GM19193 (cell line): ENCODE measurements around the gene FGF2.

Source experiments
- POLR2A ChIP-seq: IDR thresholded peaks from 4 replicates; pipeline ENCODE4 v1.6.1; 2011; ENCODE audit not compliant: insufficient read depth, insufficient read length; ENCODE audit errors: extremely low read depth

FGF2 gene

DNA sequence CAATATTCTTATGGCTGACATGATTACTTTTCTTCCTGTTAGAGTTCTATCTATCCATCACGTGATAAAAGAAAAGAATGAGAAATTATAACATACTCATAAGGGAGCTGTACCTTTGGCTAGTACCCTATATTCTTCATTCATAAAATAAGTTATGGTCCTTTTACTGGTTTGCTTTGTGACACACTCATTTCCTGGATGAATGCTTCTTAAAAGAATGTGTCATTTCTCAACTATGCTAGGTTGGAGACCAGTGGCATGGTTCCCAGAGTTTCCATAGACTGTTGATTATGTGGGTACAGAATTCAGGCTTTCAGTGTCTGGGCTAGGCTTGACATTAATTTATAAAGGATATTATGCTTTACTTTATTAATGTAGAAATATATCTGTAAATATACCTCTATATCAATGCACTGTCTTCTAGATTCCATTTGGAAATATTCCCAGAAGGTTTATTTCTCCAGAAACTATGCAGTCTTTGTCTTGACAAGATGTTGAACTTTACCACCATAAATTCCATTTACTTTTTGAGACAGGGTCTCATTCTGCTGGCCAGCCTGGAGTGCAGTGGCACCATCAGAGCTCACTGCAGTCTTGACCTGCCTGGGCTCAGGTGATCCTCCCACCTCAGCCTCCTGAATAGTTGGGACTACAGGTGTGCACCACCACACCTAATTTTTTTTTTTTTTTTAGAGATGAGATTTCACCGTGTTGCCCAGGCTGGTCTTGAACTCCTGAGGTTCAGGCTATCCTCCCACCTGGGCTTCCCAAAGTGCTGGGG lies 71.9 kb downstream of the FGF2 start:
- TF ChIP-seq POLR2A = no peak

DNA sequence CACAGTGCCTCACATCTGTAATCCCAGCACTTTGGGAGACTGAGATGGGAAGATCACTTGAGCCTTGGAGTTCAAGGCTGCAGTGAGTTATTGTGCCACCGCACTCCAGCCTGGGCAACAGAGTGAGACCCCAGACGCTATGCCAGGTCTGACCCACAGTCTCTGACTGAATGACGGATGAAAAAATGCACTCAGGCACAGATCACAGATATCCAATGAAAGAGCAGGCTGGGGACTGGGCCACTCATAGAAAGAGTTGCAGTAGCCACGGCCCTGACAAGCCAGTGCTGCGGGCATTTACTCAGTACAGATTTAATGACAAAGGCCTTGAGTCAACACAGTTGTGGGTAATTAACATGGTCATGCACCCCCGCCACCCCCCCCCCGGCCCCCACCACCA lies 73.1 kb downstream of the FGF2 start:
- TF ChIP-seq POLR2A = no peak

DNA sequence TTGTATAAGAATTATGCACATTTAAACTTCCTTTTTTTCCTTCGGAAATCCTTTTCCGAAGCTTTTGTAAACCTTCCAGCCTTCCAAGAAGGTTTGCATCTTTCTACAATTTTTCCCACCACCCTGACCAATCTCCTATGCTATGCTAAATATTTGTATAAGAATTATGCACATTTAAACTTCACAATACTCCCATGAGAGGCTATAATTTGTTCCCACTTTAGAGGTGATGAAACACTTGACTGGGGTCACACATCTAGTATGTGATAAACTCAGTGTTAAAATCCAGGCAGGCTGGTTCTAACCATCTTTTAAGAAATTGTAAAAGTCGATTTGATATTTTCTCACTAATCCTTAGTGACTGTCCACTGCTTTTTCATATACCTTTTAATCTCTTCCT lies 73.7 kb downstream of the FGF2 start:
- no peak for TF ChIP-seq POLR2A

DNA sequence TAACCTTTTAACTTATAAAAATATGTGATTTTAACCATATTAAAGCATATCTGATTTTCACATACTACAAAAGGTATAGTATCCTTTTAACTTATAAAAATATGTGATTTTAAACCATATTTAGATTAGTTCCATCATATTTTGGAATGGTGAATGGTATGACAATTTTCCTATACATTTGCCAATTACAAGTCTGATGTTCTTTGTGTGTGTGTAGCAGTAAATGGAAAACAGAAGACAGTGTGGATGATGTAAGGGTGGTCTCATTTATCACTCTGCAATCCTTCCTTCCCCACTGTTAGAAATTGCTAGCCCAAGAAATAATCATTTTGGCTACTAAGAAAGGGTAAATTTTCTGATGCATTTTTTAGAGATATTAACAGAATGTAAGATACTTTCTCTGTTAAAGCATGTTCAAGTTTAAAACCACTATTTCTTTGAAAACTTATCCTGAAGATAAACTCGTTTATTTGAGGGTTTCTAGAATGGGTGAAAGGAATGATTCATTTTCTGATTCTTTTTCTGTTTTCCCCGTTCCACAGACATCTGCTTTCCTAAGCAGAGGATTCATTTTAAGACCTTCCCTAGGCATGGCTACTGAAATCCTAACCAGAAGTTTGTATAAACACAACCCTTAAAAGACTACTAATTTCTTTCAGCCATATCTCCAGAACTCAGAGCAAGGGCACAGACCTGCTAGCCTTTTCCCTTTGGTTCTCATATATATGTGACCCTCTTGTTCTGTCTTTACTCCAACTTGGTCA lies 74.8 kb downstream of the FGF2 start:
- TF ChIP-seq POLR2A = no peak

DNA sequence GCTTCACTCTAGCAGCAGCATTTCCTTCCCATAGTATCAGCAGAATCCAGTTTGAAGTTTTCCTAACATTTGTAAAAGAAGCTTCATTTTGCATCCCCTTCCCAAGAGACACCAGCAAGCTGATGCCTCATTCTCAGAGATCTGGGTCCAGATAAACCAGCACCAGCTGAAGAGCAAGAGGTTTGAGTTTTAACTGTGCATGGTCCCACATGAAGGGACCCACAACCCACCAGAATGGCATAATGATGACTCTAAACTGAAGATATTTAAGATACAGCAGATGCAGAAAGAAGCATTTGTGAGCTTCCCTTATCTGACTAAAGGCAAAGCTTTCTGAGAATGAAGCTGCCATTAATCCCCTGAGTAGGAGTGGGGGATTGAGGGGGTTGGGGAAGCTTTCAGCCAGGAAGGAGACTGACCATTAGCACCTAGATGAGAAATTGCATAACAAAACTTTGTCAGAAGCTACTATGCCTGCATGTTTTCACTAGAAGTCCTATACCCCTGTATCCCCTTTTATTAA lies 77.2 kb downstream of the FGF2 start:
- TF ChIP-seq POLR2A = no peak

DNA sequence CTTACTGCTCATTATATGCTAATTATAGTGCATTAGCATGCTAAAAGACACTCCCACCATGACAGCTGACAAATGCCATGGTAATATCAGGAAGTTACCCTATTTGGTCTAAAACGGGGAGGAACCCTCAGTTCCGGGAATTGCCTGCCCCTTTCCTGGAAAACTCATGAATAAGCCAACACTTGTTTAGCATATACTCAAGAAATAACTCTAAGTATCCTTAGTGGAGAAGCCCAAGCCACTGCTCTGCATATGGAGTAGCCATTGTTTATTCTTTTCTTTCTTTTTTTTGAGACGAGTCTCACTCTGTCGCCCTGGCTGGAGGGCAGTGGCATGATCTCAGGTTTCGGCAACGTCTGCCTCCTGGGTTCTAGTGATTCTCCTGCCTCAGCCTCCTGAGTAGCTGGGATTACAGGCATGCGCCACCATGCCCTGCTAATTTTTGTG lies 80.3 kb downstream of the FGF2 start:
- TF ChIP-seq POLR2A = no peak

DNA sequence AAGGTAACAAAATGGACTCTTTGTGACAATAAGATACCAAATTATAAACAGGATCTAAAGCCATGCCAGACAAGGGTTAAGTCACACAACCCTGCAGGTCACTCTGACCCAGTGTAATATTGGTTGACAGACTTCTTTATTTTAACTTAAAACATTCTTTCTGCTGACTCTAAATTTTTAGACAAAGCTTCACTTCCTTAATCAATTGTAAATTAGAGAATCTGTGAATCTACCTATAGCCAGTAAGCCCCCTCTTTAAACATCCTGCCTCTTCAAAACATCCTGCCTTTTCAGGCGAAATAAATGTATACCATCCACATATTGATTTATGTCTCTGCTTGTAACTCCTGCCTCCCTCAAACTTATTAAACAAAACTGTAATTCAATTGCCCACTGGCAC lies 81.6 kb downstream of the FGF2 start:
- no peak for TF ChIP-seq POLR2A

DNA sequence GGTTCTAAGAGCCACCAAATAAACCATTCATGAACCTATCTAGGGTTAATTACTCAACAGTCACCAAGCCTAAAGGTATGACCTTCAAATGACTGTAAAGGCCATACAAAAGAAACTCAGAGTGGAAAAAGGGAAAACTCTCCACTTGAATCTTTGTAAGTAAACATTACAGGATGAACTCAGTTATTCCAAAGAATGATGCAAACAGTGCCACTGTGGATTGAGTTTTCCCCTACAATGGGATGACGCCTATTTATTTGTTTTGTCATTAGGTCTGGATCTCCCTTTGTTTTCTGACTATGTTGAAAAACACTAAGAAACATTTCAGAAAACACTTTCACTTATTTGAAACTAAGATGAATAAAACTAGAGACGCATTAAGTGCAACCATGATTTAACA lies 83.1 kb downstream of the FGF2 start:
- no peak for TF ChIP-seq POLR2A

DNA sequence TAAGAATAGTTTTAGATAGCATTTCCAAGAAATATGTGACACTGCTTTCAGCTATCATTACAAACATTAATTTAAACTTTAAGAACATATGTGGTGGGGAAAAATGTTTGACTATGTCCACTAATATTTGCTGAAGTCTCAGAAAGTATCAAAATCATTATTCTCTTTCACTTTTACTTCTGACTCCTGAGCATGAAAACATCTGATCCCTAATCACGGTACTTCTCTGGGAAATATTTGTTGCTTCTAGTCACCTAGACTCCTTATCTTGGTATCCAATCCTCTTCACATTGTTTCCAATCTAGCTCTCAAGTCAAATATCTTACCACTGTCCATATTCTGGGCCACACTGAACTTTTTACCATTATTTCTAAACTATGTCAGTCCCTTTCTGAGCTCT lies 85.0 kb downstream of the FGF2 start:
- TF ChIP-seq POLR2A = no peak

DNA sequence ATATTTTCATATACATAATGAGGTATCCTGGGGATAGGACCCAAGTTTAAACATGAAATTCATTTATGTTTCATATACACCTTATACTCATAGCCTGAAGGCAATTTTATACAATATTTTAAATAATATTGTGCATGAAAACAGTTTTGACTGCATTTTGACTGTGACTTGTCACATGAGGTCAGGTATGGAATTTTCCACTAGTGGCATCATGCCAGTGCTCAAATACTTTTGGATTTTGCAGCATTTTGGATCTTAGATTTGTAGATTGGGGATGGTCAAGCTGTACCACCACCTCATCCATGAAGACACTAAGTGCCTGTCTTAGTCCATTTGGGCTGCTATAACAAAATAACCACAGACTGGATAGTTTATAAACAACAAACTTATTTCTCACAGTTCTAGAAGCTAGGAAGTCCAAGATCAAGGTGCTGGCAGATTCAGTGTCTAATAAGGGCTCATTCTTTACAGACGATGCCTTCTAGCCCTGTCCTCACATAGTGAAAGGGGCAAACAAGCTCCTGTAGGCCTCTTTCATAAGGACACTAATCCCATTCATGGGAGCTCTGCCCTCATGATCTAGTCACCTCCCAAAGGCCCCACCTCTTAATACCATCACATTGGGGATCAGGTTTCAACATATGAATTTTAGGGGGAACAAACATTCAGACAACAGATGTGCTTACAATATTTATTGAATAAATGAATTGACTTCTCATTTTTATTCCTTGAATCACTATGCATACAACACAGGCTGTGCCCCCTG lies 86.4 kb downstream of the FGF2 start:
- TF ChIP-seq POLR2A = no peak

DNA sequence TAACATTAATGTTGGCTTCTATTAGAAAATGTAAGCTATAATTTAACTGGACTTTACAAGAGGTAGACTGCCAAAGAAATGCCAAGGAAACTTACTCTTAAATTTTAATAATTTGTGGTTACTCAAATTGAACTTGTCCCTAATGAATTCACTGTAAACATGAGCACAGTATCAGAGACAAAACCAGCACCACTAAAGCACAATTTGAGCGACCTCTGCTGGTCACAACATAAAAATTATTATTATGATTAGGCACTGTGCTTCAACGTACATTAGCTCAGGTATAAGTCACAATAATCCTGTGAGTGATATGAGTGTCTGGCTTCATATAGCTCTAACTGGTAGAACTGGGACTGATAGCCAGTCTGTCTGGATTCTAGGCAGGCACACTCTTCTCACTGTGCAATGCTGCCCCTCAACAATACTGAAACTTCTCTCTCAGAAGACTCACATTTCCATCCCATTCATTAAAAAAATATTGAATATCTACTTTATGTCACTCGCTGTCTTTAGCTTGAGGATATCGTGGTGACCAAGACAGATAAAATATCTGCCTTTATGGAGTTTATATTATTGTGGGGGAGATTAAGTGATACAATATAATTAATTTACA lies 87.8 kb downstream of the FGF2 start:
- TF ChIP-seq POLR2A = no peak

DNA sequence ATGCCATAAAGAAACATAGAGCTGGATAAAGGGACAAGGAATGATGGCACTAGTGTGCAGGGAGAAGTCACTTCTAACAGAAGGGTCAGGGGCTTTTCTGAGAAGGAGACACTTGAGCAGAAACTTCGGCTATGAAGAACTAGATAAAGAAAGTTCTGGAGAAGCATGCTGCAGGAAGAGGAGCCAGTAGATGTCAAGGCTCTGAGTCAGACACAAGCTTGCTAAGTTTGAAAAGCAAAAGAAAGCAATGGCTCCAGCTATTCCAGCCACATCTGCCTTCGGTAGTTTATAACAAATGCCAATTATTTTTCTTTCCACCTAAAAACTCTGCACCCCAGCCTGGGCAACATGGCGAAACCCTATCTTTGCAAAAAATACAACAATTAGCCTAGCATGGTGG lies 88.3 kb downstream of the FGF2 start:
- TF ChIP-seq POLR2A = no peak

DNA sequence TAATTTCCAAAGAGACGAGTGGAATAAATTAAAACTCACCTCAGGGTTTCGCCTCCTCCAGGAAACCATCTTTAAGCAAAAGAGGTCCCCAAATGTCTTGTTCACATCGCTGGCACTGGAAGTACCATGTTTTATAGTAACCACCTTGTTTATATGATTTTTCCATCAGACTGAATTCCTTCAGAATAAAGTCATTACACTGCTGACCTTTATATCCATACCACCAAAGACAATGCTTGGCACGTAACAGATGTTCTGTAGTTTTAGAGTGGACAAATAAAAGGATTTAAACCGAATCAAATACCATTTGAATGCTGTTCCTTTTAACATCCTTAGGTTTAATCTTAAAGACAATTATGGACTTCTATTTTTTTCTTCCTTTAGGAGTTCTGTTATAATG lies 91.1 kb downstream of the FGF2 start:
- no peak for TF ChIP-seq POLR2A

DNA sequence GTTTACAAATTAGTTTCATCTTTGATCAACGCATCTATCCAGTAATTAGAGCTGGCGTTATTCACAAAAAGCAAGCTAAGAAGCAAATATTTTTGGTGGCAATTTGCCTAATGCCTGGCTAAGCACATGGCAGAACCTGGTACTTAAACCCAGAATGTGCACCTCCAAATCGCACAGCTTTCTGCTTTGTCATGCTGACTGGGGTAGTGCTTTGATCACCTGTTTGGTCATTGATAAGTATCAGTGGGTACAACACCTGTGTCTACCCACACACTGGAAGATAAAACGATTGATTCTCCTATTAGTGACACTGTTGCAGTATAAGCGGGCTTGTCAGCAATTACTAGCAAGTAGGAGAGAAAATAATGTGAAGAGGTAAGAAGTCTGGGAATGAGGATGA lies 93.8 kb downstream of the FGF2 start:
- TF ChIP-seq POLR2A = no peak

DNA sequence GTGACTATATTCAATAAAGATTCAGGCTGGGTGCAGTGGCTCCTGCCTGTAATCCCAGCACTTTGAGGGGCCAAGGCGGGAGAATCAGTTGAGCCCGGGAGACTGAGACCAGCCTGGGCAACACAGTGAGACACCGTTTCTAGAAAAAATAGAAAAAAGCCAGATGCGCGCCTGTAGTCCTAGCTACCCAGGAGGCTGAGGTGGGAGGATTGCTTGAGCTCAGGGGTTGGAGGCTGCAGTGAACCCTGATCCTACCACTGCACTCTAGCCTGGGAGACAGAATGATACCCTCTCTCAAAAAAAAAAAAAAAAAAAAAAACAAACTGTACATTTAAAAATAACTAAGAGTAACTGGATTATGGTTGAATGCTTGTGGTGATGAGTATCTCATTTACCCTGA lies 94.7 kb downstream of the FGF2 start:
- no peak for TF ChIP-seq POLR2A
